Activated naive CD4-positive, alpha-beta T cell treated with anti-CD3 and anti-CD28 coated beads, Interleukin-2, amount 50 U/mL, for 24 hours (primary cell): ENCODE data around the gene NRL.
A peak's percentile ranks its signal among the peaks of the same experiment; 100 is the strongest.
"Not testable (repeated sequence)": the region's sequence is repeated elsewhere in the genome, so short reads cannot be mapped to it uniquely, and the experiment has no call there.

Source experiments
- H3K27ac Mint-ChIP-seq: one replicate; pipeline ENCODE4 v1.8.0; 2021; ENCODE audit warnings: mild to moderate bottlenecking, mixed read lengths
- H3K27me3 Mint-ChIP-seq: one replicate; pipeline ENCODE4 v1.8.0; 2021; ENCODE audit warnings: mixed read lengths
- H3K36me3 Mint-ChIP-seq: one replicate; pipeline ENCODE4 v1.8.0; 2021; ENCODE audit warnings: mixed read lengths
- H3K4me1 Mint-ChIP-seq: one replicate; pipeline ENCODE4 v1.8.0; 2021; ENCODE audit warnings: mixed read lengths
- H3K4me3 Mint-ChIP-seq: one replicate; pipeline ENCODE4 v1.8.0; 2021; ENCODE audit warnings: mild to moderate bottlenecking, mixed read lengths
- H3K9me3 Mint-ChIP-seq: one replicate; pipeline ENCODE4 v1.8.0; 2021; ENCODE audit warnings: mixed read lengths

The NRL gene

DNA sequence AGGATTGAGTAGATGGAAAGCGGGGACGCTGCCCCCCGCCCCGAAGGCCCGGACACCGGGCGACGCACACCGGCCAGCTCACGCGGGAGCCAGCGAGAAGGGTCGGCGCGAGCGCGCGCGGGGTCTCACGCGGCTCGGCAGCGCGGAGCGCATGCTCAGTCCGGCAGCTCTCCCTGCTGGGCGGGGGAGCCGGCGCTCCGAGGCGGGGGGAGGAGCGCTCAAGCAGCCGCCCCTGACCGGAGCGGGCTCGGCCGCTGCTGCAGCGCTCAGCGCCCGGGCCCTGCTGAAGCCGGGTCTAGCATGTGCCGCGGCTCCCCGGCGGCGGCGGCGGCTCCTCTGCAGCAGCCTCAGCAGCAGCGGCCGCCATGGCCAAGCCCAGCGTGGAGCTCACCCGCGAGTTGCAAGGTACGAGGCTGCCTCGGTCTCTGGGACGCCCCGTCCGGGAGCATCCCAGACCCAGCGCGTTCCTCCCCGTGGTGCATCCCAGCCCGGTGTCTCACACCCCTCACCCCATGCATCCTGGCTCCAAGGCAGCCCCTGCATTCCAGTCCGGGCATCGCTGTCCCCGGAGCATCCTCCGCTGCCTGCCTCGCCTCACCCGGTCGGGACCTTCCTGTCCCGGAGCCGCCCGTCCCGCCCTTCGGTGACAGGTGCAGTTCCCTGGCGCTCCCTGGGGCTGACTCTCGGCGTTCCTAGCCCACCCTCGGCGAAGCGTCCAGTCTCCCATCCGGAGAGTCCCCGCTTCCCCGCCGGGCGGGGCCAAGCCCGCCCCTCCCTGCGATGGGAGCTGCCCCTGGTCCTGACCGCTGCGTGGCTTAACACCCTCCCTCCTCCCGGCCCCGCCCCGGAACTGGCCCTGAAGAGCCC, 62.7 kb downstream of the NRL start, which contains the start of gene CARMIL3:
CARMIL3 (plus strand) TSS at position 221 of the 867 bp plus-strand sequence; CDS start at position 366, 145 bp downstream.
- peaks cover 3% of the 10 kb centered on the region for H3K27me3 Mint-ChIP-seq
- peak within 1 kb of the TSS; percentile 89 for H3K4me3 Mint-ChIP-seq
- peak within 1 kb of the TSS; percentile 93 for H3K27ac Mint-ChIP-seq
- H3K4me1 Mint-ChIP-seq, result peaks cover 21% of the 10 kb centered on the region
- H3K9me3 Mint-ChIP-seq, result no peaks in the 10 kb centered on the region
- no peaks in the 10 kb centered on the region for H3K36me3 Mint-ChIP-seq

DNA sequence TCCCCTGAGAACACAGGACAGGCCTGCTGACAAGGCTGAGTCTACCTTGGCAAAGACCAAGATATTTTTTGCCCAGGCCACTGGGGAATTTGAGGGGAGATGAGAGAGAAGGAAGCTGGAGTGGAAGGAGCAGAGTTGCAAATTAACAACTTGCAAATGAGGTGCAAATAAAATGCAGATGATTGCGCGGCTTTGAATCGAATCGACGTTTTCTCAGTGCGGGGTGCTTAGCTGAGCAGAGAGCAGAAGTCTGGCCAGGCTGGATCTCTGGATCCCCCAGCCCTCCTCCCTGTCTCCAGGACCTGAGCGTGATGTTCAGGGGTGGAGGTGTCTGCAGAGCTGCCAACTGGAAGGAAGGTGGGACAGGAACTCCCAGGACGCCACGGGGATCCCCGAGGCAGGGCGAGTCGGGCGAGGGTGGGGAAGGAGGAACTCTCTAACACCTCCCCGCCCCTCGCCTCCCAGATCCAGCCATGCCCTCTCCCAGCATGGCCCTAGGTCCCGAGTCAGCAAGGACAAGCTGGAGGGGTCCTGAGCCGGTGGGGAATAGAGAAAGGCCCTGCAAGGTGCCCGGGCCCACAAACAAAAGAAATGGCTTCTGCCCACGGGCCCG, 63.5 kb downstream of the NRL start:
- peaks cover 21% of the 10 kb centered on the region for H3K4me1 Mint-ChIP-seq
- H3K4me3 Mint-ChIP-seq, result peak overlapping the region; percentile 89
- peaks cover 3% of the 10 kb centered on the region for H3K27me3 Mint-ChIP-seq
- H3K36me3 Mint-ChIP-seq, result no peaks in the 10 kb centered on the region
- H3K9me3 Mint-ChIP-seq, result no peaks in the 10 kb centered on the region
- peak overlapping the region; percentile 93 for H3K27ac Mint-ChIP-seq

DNA sequence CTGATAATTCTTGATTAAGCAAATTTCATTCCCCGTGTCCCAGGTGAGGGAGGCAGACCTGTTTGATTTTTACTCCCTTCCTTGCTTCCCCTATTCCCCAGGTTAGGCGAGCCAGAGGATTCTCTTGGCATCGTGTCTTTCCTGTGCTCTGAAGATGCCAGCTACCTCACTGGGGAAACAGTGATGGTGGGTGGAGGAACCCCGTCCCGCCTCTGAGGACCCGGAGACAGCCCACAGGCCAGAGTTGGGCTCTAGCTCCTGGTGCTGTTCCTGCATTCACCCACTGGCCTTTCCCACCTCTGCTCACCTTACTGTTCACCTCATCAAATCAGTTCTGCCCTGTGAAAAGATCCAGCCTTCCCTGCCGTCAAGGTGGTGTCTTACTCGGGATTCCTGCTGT, 64.0 kb downstream of the NRL start:
- peaks cover 21% of the 10 kb centered on the region for H3K4me1 Mint-ChIP-seq
- not testable (repeated sequence) for H3K27me3 Mint-ChIP-seq, H3K27ac Mint-ChIP-seq, H3K9me3 Mint-ChIP-seq, H3K36me3 Mint-ChIP-seq
- H3K4me3 Mint-ChIP-seq, result peak overlapping the region; percentile 89

DNA sequence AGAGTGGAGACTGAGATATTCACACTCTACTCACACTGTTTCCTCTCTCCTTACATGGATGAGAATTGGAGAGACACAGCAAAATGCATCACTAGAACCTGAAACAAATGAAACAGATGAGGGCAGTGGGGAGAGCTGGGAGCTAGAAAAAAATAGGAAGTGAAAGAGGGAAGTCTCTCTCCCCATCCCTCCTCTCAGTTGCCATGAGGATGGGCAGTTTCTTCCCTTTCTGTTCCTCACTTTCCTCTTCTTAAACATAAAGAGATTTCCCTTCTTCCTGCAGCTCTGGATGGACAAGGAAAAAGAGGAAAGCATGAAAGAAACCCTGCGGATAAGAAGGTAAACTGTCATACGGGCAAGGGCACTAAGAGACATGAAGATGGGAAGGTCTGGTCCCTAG, 65.7 kb downstream of the NRL start:
- not testable (repeated sequence) for H3K36me3 Mint-ChIP-seq, H3K4me3 Mint-ChIP-seq, H3K27me3 Mint-ChIP-seq, H3K27ac Mint-ChIP-seq, H3K9me3 Mint-ChIP-seq
- peaks cover 20% of the 10 kb centered on the region for H3K4me1 Mint-ChIP-seq

DNA sequence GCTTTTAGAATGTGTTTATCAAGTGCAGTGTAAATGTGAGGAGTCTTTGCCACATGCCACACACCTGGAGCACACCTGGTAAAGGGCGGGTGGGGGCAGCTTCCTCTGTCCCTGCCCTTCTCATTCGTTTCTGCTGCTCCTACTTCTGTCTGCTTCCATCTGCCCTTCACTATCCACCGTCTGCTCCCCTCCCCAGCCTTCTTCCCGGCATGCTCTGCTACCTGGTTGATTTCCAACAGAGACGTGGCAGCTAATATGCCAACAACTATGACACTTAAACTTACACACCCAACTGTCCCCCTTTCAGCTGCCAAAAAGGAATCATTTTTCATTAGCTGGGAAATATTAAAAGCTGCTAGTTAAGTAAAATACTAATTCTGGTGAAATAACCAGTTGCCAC, 72.0 kb downstream of the NRL start:
- Mint-ChIP-seq H3K4me3 (no peak overlapping the region), H3K4me1 (no peaks in the 10 kb centered on the region), H3K9me3 (no peaks in the 10 kb centered on the region), H3K27ac (no peak overlapping the region), H3K36me3 (no peaks in the 10 kb centered on the region), H3K27me3 (no peaks in the 10 kb centered on the region)

DNA sequence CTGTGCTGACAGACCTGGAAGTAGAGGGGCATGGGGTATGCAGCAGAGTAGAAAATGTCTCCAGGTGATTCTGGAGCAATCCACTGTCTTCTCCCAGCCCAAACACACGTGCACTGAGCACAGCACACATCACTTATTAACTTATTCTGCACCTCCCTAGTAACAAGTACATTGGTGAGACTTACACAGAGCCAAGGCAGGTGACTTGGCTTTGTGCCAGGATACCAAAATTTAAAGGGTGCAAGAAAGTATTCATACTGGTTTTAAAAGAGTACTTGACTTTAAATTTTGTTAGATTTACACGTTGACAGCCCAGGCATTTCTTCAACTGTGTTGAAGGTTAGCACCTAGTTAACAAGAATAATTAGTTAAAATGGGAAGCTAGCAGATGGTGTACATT, 74.1 kb downstream of the NRL start:
- H3K36me3 Mint-ChIP-seq, result no peaks in the 10 kb centered on the region
- H3K27me3 Mint-ChIP-seq, result no peaks in the 10 kb centered on the region
- H3K9me3 Mint-ChIP-seq, result no peaks in the 10 kb centered on the region
- H3K27ac Mint-ChIP-seq, result no peak overlapping the region
- no peak overlapping the region for H3K4me3 Mint-ChIP-seq
- peaks cover 6% of the 10 kb centered on the region for H3K4me1 Mint-ChIP-seq

DNA sequence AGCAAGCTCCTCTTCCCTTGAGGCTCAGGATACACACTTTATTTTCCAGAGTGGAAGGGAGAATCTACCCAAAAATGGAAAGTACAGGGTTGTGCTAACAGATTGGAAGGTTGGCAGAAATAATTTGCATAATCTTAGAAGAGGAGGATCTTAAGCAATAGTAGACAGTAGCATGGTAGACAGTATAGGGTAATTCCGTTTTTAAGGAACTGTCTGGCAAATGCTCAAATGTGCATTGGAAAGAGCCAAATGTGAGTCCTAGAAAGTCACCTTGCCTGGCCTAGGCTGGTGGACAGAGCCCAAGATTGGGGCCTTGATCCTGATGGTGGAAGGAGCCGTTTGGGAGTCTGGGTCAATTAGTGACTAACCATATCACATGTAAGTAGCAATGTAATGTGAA, 76.1 kb downstream of the NRL start:
- H3K9me3 Mint-ChIP-seq, result no peaks in the 10 kb centered on the region
- H3K27me3 Mint-ChIP-seq, result no peaks in the 10 kb centered on the region
- H3K4me1 Mint-ChIP-seq, result peaks cover 10% of the 10 kb centered on the region
- H3K4me3 Mint-ChIP-seq, result no peak overlapping the region
- H3K36me3 Mint-ChIP-seq, result no peaks in the 10 kb centered on the region
- H3K27ac Mint-ChIP-seq, result no peak overlapping the region

DNA sequence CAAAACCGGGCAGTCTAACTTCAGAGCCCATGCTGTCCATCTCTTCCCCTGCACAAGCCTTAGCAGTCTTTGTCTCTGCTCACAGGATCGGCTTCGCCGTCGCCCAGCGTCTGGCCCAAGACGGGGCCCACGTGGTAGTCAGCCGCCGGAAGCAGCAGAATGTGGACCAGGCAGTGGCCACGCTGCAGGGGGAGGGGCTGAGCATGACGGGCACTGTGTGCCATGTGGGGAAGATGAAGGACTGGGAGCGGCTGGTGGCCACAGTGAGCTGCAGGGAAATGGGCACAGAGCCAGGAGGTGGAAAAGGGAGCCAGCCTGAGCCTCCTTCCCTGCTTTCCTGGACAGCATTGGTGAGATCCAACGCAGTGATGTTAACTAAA, 77.1 kb downstream of the NRL start:
- H3K27ac Mint-ChIP-seq, result no peak overlapping the region
- no peaks in the 10 kb centered on the region for H3K27me3 Mint-ChIP-seq
- H3K4me3 Mint-ChIP-seq, result no peak overlapping the region
- peaks cover 10% of the 10 kb centered on the region for H3K4me1 Mint-ChIP-seq
- no peaks in the 10 kb centered on the region for H3K36me3 Mint-ChIP-seq
- no peaks in the 10 kb centered on the region for H3K9me3 Mint-ChIP-seq

DNA sequence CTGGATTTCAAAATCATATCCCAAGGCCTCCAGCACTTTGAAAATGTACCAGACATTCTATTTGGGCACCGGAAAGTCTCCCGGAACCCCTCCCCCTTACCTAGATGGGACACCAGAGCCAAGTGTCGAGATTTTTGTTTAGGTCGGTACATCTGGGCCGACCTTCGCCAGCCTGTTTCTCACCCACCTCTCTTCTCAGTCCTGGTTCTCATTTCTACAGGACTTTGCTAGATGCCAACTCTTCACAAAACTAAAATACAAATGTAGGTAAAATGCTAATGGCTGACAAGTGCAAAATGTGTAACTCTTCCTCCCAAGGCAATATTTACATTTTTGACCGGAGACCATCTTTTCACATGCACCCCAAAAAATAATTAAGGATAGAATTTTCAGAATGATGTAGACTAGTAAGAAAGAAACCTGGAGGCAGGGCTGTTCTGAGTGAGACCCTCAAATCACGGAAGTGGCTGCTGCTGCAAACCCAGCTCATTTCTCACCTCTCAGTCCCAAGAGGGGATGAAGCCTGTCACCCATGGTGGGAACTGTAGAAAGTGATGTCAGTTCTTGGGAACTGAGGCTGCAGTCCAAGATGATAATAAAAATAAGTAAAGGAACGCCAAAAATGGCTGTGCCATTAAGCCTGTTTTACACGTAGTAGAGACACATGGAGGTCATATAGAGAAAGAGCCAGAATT, 77.6 kb downstream of the NRL start:
- not testable (repeated sequence) for H3K36me3 Mint-ChIP-seq, H3K27me3 Mint-ChIP-seq
- H3K4me1 Mint-ChIP-seq, result peaks cover 10% of the 10 kb centered on the region

DNA sequence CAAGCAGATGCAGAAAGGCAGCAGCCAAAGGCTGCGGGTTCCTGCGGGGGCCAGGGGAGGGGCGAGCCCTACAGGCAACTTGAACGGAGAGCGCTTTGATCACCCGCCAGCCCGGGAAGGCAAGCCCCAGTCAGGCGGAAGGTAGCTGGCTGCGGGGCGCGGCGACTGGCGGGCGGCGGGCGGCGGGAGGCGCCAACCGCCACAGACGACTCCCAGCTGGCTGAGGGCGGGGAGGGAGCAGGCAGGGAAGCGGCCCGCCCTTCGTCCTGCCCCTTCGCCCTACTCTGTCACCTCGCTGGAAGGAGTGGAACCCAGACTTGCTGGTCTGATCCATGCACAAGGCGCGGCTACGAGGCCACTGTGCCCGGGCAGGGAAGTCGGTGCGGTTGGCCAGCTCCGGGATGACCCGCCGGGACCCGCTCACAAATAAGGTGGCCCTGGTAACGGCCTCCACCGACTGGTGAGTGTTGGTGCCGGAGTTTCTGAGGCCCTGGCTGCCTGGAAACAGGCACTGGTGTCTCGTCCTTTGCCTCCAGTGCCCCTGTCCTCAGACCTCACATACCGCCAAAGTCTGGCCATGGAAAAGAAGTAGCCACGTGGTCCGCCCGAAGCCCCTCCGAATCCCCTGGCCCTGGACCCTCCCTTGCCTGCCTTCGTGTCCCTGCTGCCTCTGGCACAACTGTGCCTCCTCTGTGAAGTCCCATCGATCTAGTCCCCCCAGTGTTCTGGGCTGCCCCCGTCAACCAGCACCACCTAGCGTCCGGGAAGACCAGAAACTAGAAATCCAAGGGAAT, 78.4 kb downstream of the NRL start:
- H3K9me3 Mint-ChIP-seq, result no peaks in the 10 kb centered on the region
- no peaks in the 10 kb centered on the region for H3K36me3 Mint-ChIP-seq
- peak overlapping the region; percentile 94 for H3K27ac Mint-ChIP-seq
- H3K27me3 Mint-ChIP-seq, result no peaks in the 10 kb centered on the region
- peak overlapping the region; percentile 97 for H3K4me3 Mint-ChIP-seq
- H3K4me1 Mint-ChIP-seq, result peaks cover 10% of the 10 kb centered on the region

More for the DNA sequence above, 77.6 kb downstream of the NRL start:
- peak overlapping the region; percentile 97 for H3K4me3 Mint-ChIP-seq
- H3K9me3 Mint-ChIP-seq, H3K27ac Mint-ChIP-seq: not testable (repeated sequence)

DNA sequence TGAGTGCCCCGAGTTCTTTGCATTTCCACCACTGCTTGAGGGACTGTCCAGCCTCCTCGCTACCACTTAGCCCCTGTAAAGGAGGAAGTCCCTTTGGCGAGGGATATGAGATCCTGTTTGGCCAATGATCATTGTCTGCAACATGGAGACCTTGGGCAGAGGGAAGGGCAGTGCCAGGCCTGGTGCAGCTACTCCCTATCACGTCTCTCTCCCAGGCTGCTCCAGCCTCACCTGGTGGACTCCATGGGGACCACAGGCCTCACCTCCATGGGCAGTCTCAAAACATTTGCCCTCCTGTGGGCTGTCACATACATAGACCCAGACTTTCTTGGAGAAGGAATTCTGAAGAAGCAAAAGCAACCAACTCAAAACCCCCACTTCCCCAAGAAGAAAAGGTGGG, 79.0 kb downstream of the NRL start:
- H3K4me3 Mint-ChIP-seq, result peak overlapping the region; percentile 97
- peaks cover 10% of the 10 kb centered on the region for H3K4me1 Mint-ChIP-seq
- not testable (repeated sequence) for H3K9me3 Mint-ChIP-seq, H3K36me3 Mint-ChIP-seq, H3K27ac Mint-ChIP-seq, H3K27me3 Mint-ChIP-seq

DNA sequence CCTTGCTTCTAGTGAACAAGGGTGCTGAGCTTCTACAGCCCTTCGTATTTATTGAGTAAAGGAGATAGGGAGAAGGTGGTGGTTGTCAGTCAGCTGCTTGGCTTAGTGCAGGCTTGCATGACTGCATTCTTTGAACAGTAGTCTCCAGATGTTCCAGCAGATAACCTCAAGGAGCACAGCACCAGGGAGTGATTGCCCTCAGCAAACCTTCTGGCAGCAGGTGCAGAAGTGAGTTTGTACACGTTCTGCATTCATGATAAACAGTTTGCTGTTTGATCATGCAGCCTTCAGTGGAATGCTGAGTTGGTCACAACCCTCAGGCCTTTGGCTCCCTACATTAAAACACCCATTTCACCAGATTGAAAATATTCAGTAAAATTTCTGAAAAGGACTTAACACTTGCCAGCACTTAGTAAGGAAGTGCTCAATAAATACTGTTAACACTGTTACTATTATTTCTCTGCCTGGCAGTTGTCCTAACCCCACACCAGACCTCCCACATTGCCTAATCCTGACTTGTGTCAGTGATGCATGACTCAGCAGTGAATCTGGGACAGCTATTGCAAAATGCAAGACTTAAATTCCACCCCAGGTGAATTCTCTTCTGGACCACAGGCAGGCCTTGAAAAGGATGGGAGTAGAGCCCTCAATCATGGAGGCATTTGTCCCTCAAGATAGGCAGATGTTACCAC, 81.9 kb downstream of the NRL start:
- H3K27me3 Mint-ChIP-seq, result no peaks in the 10 kb centered on the region
- peaks cover 10% of the 10 kb centered on the region for H3K4me1 Mint-ChIP-seq
- H3K36me3 Mint-ChIP-seq, result no peaks in the 10 kb centered on the region
- no peak overlapping the region for H3K27ac Mint-ChIP-seq
- H3K9me3 Mint-ChIP-seq, result no peaks in the 10 kb centered on the region
- no peak overlapping the region for H3K4me3 Mint-ChIP-seq

DNA sequence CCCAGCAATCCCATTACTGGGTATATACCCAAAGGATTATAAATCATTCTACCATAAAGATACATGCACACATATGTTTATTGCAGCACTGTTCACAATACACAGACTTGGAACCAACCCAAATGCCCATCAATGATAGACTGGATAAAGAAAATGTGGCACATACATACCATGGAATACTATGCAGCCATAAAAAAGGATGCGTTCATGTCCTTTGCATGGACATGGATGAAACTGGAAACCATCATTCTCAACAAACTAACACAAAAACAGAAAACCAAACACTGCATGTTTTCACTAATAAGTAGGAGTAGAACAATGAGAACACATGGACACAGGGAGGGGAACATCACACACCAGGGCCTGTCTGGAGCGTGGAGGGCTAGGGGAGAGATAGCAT, 83.4 kb downstream of the NRL start:
- not testable (repeated sequence) for H3K4me3 Mint-ChIP-seq, H3K4me1 Mint-ChIP-seq, H3K27ac Mint-ChIP-seq, H3K36me3 Mint-ChIP-seq, H3K9me3 Mint-ChIP-seq, H3K27me3 Mint-ChIP-seq

DNA sequence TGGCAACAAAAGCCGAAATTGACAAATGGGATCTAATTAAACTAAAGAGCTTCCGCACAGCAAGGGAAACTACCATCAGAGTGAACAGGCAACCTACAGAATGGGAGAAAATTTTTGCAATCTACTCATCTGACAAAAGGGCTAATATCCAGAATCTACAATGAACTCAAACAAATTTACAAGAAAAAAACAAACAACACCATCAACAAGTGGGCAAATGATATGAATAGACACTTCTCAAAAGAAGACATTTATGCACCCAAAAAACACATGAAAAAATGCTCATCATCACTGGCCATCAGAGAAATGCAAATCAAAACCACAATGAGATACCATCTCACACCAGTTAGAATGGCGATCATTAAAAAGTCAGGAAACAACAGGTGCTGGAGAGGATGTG, 85.1 kb downstream of the NRL start:
- not testable (repeated sequence) for H3K27me3 Mint-ChIP-seq, H3K36me3 Mint-ChIP-seq, H3K4me3 Mint-ChIP-seq, H3K27ac Mint-ChIP-seq, H3K9me3 Mint-ChIP-seq, H3K4me1 Mint-ChIP-seq
